PC-3 (cell line): ENCODE measurements around the gene SAPCD2. TPM values are rescaled to one million over a fixed set of nuclear protein-coding genes. Genes with fewer than 3 reads are reported as not detected.

Experiments
- ATAC-seq: fragments of 200-7000 bp; cut with Tn5 transposase; 2 replicates; pipeline ENCODE4 v1.9.1; 2020; ENCODE audit warnings: mild to moderate bottlenecking, moderate library complexity
- BruUV-seq: library from RNA; stranded (reverse); fragments of 400-500 nt; replicated peaks from 2 replicates; lab custom pipeline; 2021; lab: Mats Ljungman, UMichigan
- CTCF ChIA-PET: fragments of 300-600 bp; sonication (Branson Sonifier 250); formaldehyde crosslinking; loops from one replicate; lab custom pipeline; 2022; ENCODE audit warnings: antibody characterized with exemption; lab: Charles Lee
- POLR2A ChIA-PET: fragments of 300-600 bp; sonication (Branson Sonifier 250); formaldehyde crosslinking; loops from one replicate; lab custom pipeline; 2022; ENCODE audit warnings: antibody characterized with exemption; ENCODE audit not compliant: unreplicated experiment; lab: Charles Lee
- DNase-seq: peaks from one replicate; pipeline ENCODE4 v3.0.0-alpha.2; 2015
- H2AFZ ChIP-seq: fragments of 300-600 bp; sonication (generic); 2 replicates; pipeline ENCODE4 v1.6.0; 2016; ENCODE audit warnings: antibody characterized with exemption, low read length
- H3F3A ChIP-seq: fragments of 300-600 bp; sonication (generic); one replicate; pipeline ENCODE4 v1.6.0; 2017; ENCODE audit warnings: antibody characterized with exemption, low read length, control low read depth, mild to moderate bottlenecking; ENCODE audit not compliant: unreplicated experiment
- H3K27ac ChIP-seq: fragments of 300-600 bp; sonication (generic); 2 replicates; pipeline ENCODE4 v1.5.1; 2016; ENCODE audit warnings: mild to moderate bottlenecking, low read length
- H3K27me3 ChIP-seq: fragments of 300-600 bp; sonication (generic); 2 replicates; pipeline ENCODE4 v1.6.1; 2016; ENCODE audit warnings: low read length, mixed read lengths
- H3K36me3 ChIP-seq: fragments of 300-600 bp; sonication (generic); 2 replicates; pipeline ENCODE4 v1.6.1; 2016; ENCODE audit warnings: low read depth, mixed run types, low read length, mixed read lengths
- H3K4me1 ChIP-seq: fragments of 300-600 bp; sonication (generic); 2 replicates; pipeline ENCODE4 v1.5.1; 2016; ENCODE audit warnings: low read length; ENCODE audit not compliant: insufficient read depth
- H3K4me2 ChIP-seq: fragments of 300-600 bp; sonication (generic); 2 replicates; pipeline ENCODE4 v1.6.0; 2016; ENCODE audit warnings: low read length
- H3K4me3 ChIP-seq: fragments of 300-600 bp; sonication (generic); 2 replicates; pipeline ENCODE4 v1.5.1; 2016; ENCODE audit warnings: mild to moderate bottlenecking, low read length, mixed read lengths
- H3K79me2 ChIP-seq: fragments of 300-600 bp; sonication (generic); 2 replicates; pipeline ENCODE4 v1.6.1; 2017; ENCODE audit warnings: low read length, mixed read lengths
- H3K9ac ChIP-seq: fragments of 300-600 bp; sonication (generic); 2 replicates; pipeline ENCODE4 v1.6.0; 2016; ENCODE audit warnings: mild to moderate bottlenecking, low read length
- H3K9me2 ChIP-seq: fragments of 300-600 bp; sonication (generic); replicated peaks from 2 replicates; pipeline ENCODE4 v1.6.1; 2016; ENCODE audit warnings: mixed run types, low read length, mixed read lengths
- H3K9me3 ChIP-seq: fragments of 300-600 bp; sonication (generic); 2 replicates; pipeline ENCODE4 v1.6.1; 2016; ENCODE audit warnings: low read length, mixed read lengths
- H4K20me1 ChIP-seq: fragments of 300-600 bp; sonication (generic); 2 replicates; pipeline ENCODE4 v1.6.1; 2016; ENCODE audit warnings: low read length, mixed read lengths
- EZH2 ChIP-seq: fragments of 300-600 bp; sonication (generic); IDR thresholded peaks from one replicate; pipeline ENCODE4 v1.6.1; 2017; ENCODE audit warnings: antibody characterized with exemption, mild to moderate bottlenecking, low read length; ENCODE audit not compliant: unreplicated experiment
- EZH2phosphoT487 ChIP-seq: fragments of 300-600 bp; sonication (generic); IDR thresholded peaks from 2 replicates; pipeline ENCODE4 v1.6.1; 2018; ENCODE audit warnings: mild to moderate bottlenecking, antibody characterized with exemption, low read length, borderline replicate concordance
- intact Hi-C: fragments of 100-400 bp; cut with micrococcal nuclease; formaldehyde crosslinking; loops from 2 replicates; pipeline ENCODE4 v1.9.0; 2023
- total RNA-seq: library from RNA; depleted of rRNA; stranded (reverse); fragments of >200 nt; gene quantifications from 2 replicates; pipeline ENCODE4 v1.2.3, GENCODE V29; 2014
- TF ChIP-seq, protein P1 (sequence below): fragments of 300-600 bp; sonication (generic); conservative IDR thresholded peaks from 2 replicates; pipeline ENCODE4 v1.5.1; 2017; ENCODE audit warnings: antibody characterized with exemption, low read depth, mild to moderate bottlenecking, low read length

Gene SAPCD2
- total RNA-seq, 1 experiment from 2014 or later: 98.4 TPM

GRCh38 chr9:137085920-137086530 lies 15.7 kb upstream of the SAPCD2 start:
- H2AFZ ChIP-seq: peak overlapping the region; percentile 61; the same call in 1 of the 2 replicates
- POLR2A ChIA-PET: interaction anchor here (0.6 to 0.7 kb wide), 3 partner anchors 18 to 215 kb away, joined by 3 to 32 read pairs (median 7); no protein-coding TSS in a partner anchor

DNA sequence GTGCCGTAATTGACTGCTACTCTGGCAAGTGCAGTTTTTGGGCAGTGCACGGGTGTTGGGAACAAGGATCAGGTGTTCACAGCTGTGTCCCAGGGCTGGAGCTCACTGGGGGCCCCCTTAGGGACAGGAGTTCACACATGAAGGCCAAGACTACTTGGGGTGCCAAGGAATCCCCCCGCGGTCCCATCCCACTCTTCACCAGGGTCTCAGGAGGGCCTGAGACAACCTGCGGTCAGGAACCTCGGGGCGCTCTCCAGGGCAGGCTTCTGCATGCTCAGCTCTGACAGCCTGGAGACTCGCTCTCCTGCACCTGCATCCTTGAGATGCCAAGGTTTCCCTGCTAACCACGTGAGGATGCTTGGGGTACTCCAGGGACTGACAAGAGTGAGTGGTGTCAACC lies 14.2 kb upstream of the SAPCD2 start:
- ATAC-seq (no peak), DNase-seq (no peak)
- Histone ChIP-seq H3K9ac (no peak overlapping the region), H3K79me2 (peaks cover 28% of the 10 kb centered on the region), H3K4me3 (no peak overlapping the region), H4K20me1 (no peaks in the 10 kb centered on the region), H3K9me3 (no peaks in the 10 kb centered on the region), H3K9me2 (no peaks in the 10 kb centered on the region), H3K4me2 (no peak overlapping the region), H3K27me3 (no peaks in the 10 kb centered on the region), H3K27ac (peak overlapping the region; percentile 84; the same call in 1 of the 2 replicates), H3K36me3 (no peaks in the 10 kb centered on the region), H3K4me1 (peaks cover 37% of the 10 kb centered on the region), H2AFZ (no peak overlapping the region), H3F3A (no peaks in the 10 kb centered on the region)
- ChIA-PET CTCF (interaction anchor here (0.6 kb wide), 1 partner anchor 50 kb away, joined by 5 read pairs; no protein-coding TSS in a partner anchor), POLR2A (no interaction called here)
- intact Hi-C loops: no loop called here
- BruUV-seq: no TSS peak
- TF ChIP-seq EZH2 (no peak), EZH2phosphoT487 (no peak)
- TF ChIP-seq, protein P1, sequence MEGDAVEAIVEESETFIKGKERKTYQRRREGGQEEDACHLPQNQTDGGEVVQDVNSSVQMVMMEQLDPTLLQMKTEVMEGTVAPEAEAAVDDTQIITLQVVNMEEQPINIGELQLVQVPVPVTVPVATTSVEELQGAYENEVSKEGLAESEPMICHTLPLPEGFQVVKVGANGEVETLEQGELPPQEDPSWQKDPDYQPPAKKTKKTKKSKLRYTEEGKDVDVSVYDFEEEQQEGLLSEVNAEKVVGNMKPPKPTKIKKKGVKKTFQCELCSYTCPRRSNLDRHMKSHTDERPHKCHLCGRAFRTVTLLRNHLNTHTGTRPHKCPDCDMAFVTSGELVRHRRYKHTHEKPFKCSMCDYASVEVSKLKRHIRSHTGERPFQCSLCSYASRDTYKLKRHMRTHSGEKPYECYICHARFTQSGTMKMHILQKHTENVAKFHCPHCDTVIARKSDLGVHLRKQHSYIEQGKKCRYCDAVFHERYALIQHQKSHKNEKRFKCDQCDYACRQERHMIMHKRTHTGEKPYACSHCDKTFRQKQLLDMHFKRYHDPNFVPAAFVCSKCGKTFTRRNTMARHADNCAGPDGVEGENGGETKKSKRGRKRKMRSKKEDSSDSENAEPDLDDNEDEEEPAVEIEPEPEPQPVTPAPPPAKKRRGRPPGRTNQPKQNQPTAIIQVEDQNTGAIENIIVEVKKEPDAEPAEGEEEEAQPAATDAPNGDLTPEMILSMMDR: no peak

More at GRCh38 chr9:137085920-137086530, 15.7 kb upstream of the SAPCD2 start:
- intact Hi-C loops: loop anchor here (1.0 kb wide), 1 partner anchor 16 kb away; the partner anchor contains the start of gene SAPCD2
- peak overlapping the region; percentile 99 for H3K9ac ChIP-seq
- no peaks in the 10 kb centered on the region for H3K9me3 ChIP-seq
- peaks cover 32% of the 10 kb centered on the region for H3K79me2 ChIP-seq
- CTCF ChIA-PET: interaction anchor here (0.5 to 1.3 kb wide), 2 partner anchors 18 to 49 kb away, joined by 4 to 6 read pairs; no protein-coding TSS in a partner anchor
- no TSS peak for BruUV-seq
- no peaks in the 10 kb centered on the region for H3K36me3 ChIP-seq
- peak overlapping the region; percentile 94 for H3K27ac ChIP-seq
- H4K20me1 ChIP-seq: no peaks in the 10 kb centered on the region
- DNase-seq (peak; percentile 44), ATAC-seq (peak; percentile 13)
- H3K4me1 ChIP-seq: peaks cover 37% of the 10 kb centered on the region
- peak overlapping the region; percentile 73 for H3K4me3 ChIP-seq
- no peaks in the 10 kb centered on the region for H3F3A ChIP-seq
- H3K27me3 ChIP-seq: no peaks in the 10 kb centered on the region
- TF ChIP-seq, protein P1: no peak
- no peak for TF ChIP-seq EZH2phosphoT487
- no peak for TF ChIP-seq EZH2
- H3K4me2 ChIP-seq: peak overlapping the region; percentile 91
- H3K9me2 ChIP-seq: no peaks in the 10 kb centered on the region
